Keratinocyte (primary cell): ENCODE data around the gene FDPS. TPM values are rescaled to one million over a fixed set of nuclear protein-coding genes. Genes with fewer than 3 reads are reported as not detected.

Experiments
- DNase-seq: peaks from one replicate; pipeline ENCODE4 v3.0.0-alpha.2; 2011; ENCODE audit warnings: low read depth, missing footprints, low spot score
- FAIRE-seq: peaks from 2 replicates; lab custom pipeline; 2011; peaks lifted over from hg19 to GRCh38; lab: Jason Lieb, UNC
- H2AFZ ChIP-seq: 2 replicates; pipeline ENCODE4 v1.6.0; 2012; ENCODE audit warnings: low read length, control low read depth, inconsistent platforms; ENCODE audit not compliant: control insufficient read depth
- H3K27ac ChIP-seq: 2 replicates; pipeline ENCODE4 v1.5.1; 2011; ENCODE audit warnings: low read length; ENCODE audit not compliant: control insufficient read depth, insufficient read depth
- H3K27me3 ChIP-seq: 3 replicates; pipeline ENCODE4 v1.6.0; 2011; ENCODE audit warnings: low read length; ENCODE audit not compliant: control insufficient read depth, insufficient read depth; ENCODE audit errors: extremely low read depth
- H3K36me3 ChIP-seq, 2 experiments: 2 replicates in 1 of 2; 3 replicates in 1 of 2; pipeline ENCODE4 v1.5.1; 2011; ENCODE audit warnings: low read length in 2 of 2, mild to moderate bottlenecking in 1 of 2; ENCODE audit not compliant: control insufficient read depth in 2 of 2, insufficient read depth in 2 of 2; ENCODE audit errors: extremely low read depth in 1 of 2
- H3K4me1 ChIP-seq: 3 replicates; pipeline ENCODE4 v1.5.1; 2011; ENCODE audit warnings: low read length; ENCODE audit not compliant: control insufficient read depth, insufficient read depth; ENCODE audit errors: extremely low read depth
- H3K4me2 ChIP-seq: 3 replicates; pipeline ENCODE4 v1.6.0; 2011; ENCODE audit warnings: low read depth, low read length; ENCODE audit not compliant: control insufficient read depth, insufficient read depth; ENCODE audit errors: extremely low read depth
- H3K4me3 ChIP-seq, 3 experiments: fragments of 200-600 bp in 1 of 3; sonication (generic) in 1 of 3; 2 replicates in 2 of 3; 3 replicates in 1 of 3; pipeline ENCODE4 v1.5.1; 2011 to 2016; ENCODE audit warnings: low read length in 3 of 3, mild to moderate bottlenecking in 3 of 3, control low read depth in 2 of 3, inconsistent platforms in 1 of 3, low read depth in 1 of 3, mixed read lengths in 1 of 3, mixed run types in 1 of 3, moderate library complexity in 1 of 3; ENCODE audit not compliant: control insufficient read depth in 2 of 3, insufficient read depth in 2 of 3; ENCODE audit errors: extremely low read depth in 1 of 3
- H3K79me2 ChIP-seq: 2 replicates; pipeline ENCODE4 v1.6.0; 2012; ENCODE audit warnings: low read length; ENCODE audit not compliant: control insufficient read depth, insufficient read depth
- H3K9ac ChIP-seq: 3 replicates; pipeline ENCODE4 v1.6.0; 2011; ENCODE audit warnings: low read length; ENCODE audit not compliant: control insufficient read depth, insufficient read depth; ENCODE audit errors: extremely low read depth
- H3K9me1 ChIP-seq: 3 replicates; pipeline ENCODE4 v1.6.0; 2011; ENCODE audit warnings: low read length; ENCODE audit not compliant: control insufficient read depth, insufficient read depth; ENCODE audit errors: extremely low read depth
- H3K9me3 ChIP-seq: 2 replicates; pipeline ENCODE4 v1.5.1; 2012; ENCODE audit warnings: low read depth, low read length; ENCODE audit not compliant: control insufficient read depth
- H4K20me1 ChIP-seq: 3 replicates; pipeline ENCODE4 v1.6.0; 2011; ENCODE audit warnings: low read length; ENCODE audit not compliant: control insufficient read depth, insufficient read depth; ENCODE audit errors: extremely low read depth
- CTCF ChIP-seq, 3 experiments: IDR thresholded peaks in 1 of 3; conservative IDR thresholded peaks in 1 of 3; optimal IDR thresholded peaks in 1 of 3; 2 replicates in 2 of 3; 3 replicates in 1 of 3; pipeline versions ENCODE3 to v1.5.1; 2011; ENCODE audit warnings: low read length in 3 of 3, mild to moderate bottlenecking in 3 of 3, moderate library complexity in 2 of 3, control low read depth in 1 of 3, inconsistent platforms in 1 of 3; ENCODE audit not compliant: insufficient read depth in 2 of 3; ENCODE audit errors: extremely low read depth in 1 of 3
- EZH2 ChIP-seq: IDR thresholded peaks from one replicate; pipeline ENCODE4 v1.6.1; 2012; ENCODE audit warnings: inconsistent platforms, mild to moderate bottlenecking, low read length, moderate library complexity
- dilution Hi-C: fragments of 300-500 bp; cut with MboI; formaldehyde crosslinking; loops from one replicate; pipeline ENCODE4 v1.7.0; 2020; ENCODE audit warnings: low sequenced_read_pairs; ENCODE audit not compliant: extremely low pct_ligation_motif_present
- polyA plus RNA-seq, 5 experiments: library from polyadenylated mRNA; depleted of rRNA in 3 of 5; stranded (reverse) in 3 of 5; stranded (forward) in 1 of 5; unstranded in 1 of 5; fragments of >200 nt; gene quantifications; 1 replicate in 1 of 5; 2 replicates in 3 of 5; 3 replicates in 1 of 5; pipeline versions ENCODE4 v1.2.1 to v1.2.3, GENCODE V29; 2011 to 2012; ENCODE audit warnings: missing spikeins in 2 of 5, low read depth in 1 of 5, low replicate concordance in 1 of 5

The FDPS gene
- polyA plus RNA-seq, 1 donor (not counting 4 experiments of a cell fraction or from before 2014, with no cell fraction given): 821 TPM

GRCh38 chr1:155305881-155306391, 2.7 kb upstream of the FDPS start:
- peaks cover 23% of the 10 kb centered on the region for H3K4me1 ChIP-seq
- no peak overlapping the region for H3K9ac ChIP-seq
- no peaks in the 10 kb centered on the region for H4K20me1 ChIP-seq
- H3K27ac ChIP-seq: no peak overlapping the region
- no peaks in the 10 kb centered on the region for H3K9me1 ChIP-seq
- no peaks in the 10 kb centered on the region for H3K9me3 ChIP-seq
- dilution Hi-C loops: no loop called here
- no peak overlapping the region for H3K4me3 ChIP-seq
- peaks cover 0 to 2% of the 10 kb centered on the region in 2 experiments for H3K36me3 ChIP-seq
- H3K27me3 ChIP-seq: no peaks in the 10 kb centered on the region
- DNase-seq (no peak), FAIRE-seq (no peak)
- no peak for TF ChIP-seq EZH2
- TF ChIP-seq CTCF (optimal IDR thresholded peaks at IDR 0.05 in 1 of 3, IDR thresholded peaks at IDR 0.05 in 1 of 3, conservative IDR thresholded peaks at IDR 0.05 in 1 of 3; ENCODE audit: extremely low read depth in 1 of 3, insufficient read depth in 2 of 3, low read length in 3 of 3): no peak
- H3K79me2 ChIP-seq: peaks cover 24% of the 10 kb centered on the region
- no peak overlapping the region for H3K4me2 ChIP-seq
- peak overlapping the region; percentile 80 for H2AFZ ChIP-seq

- Histone ChIP-seq H3K36me3 (peaks cover 4 to 6% of the 10 kb centered on the region in 2 experiments), H3K4me3 (no peak overlapping the region), H3K9ac (no peak overlapping the region), H3K79me2 (peaks cover 35% of the 10 kb centered on the region), H4K20me1 (peaks cover 1% of the 10 kb centered on the region), H3K27me3 (no peaks in the 10 kb centered on the region), H3K9me1 (no peaks in the 10 kb centered on the region), H3K9me3 (no peaks in the 10 kb centered on the region), H2AFZ (no peak overlapping the region), H3K4me1 (peaks cover 28% of the 10 kb centered on the region), H3K4me2 (no peak overlapping the region), H3K27ac (no peak overlapping the region)
- TF ChIP-seq EZH2: no peak
- peak in 1 of 3 experiments; percentile 24 for TF ChIP-seq CTCF (optimal IDR thresholded peaks at IDR 0.05 in 1 of 3, IDR thresholded peaks at IDR 0.05 in 1 of 3, conservative IDR thresholded peaks at IDR 0.05 in 1 of 3; ENCODE audit: extremely low read depth in 1 of 3, insufficient read depth in 2 of 3, low read length in 3 of 3)
- FAIRE-seq (no peak), DNase-seq (no peak)
- dilution Hi-C loops: no loop called here
Observed at GRCh38 chr1:155307247-155307740, 1.4 kb upstream of the FDPS start.
